Coronary artery (tissue), 2 donors: ENCODE results near the gene CTPS1.

ENCODE experiments used
- DNase-seq: peaks from one replicate; pipeline ENCODE4 v3.0.0-alpha.2; 2017; ENCODE audit warnings: low spot score
- H3K27ac ChIP-seq, 2 donors: fragments of 200-600 bp; sonication (generic); one replicate each; pipeline ENCODE4 v1.5.1; 2016 to 2019
- H3K4me3 ChIP-seq: fragments of 200-600 bp; sonication (generic); 2 replicates; pipeline ENCODE4 v1.5.1; 2016; ENCODE audit warnings: mild to moderate bottlenecking, moderate library complexity
- CTCF ChIP-seq: fragments of 200-600 bp; sonication (generic); IDR thresholded peaks from one replicate; pipeline ENCODE4 v1.5.1; 2019; ENCODE audit warnings: antibody characterized with exemption

The CTPS1 gene

GRCh38 chr1:41006942-41007865, 27.7 kb downstream of the CTPS1 start:
- Histone ChIP-seq H3K4me3 (no peak overlapping the region), H3K27ac (peak overlapping the region in 1 of 2 donors; percentile 6)
- TF ChIP-seq CTCF: no peak
- no peak for DNase-seq

GRCh38 chr1:41009466-41009865, 30.0 kb downstream of the CTPS1 start:
- Histone ChIP-seq H3K4me3 (no peak overlapping the region), H3K27ac (no peak overlapping the region)
- no peak for DNase-seq
- no peak for TF ChIP-seq CTCF

- no peak overlapping the region for H3K4me3 ChIP-seq
- no peak for TF ChIP-seq CTCF
- H3K27ac ChIP-seq: no peak overlapping the region
- DNase-seq: no peak
These were observed 30.8 kb downstream of the CTPS1 start for GRCh38 chr1:41010345-41010744.

- no peak for DNase-seq
- TF ChIP-seq CTCF: no peak
- Histone ChIP-seq H3K27ac (no peak overlapping the region), H3K4me3 (no peak overlapping the region)
These were observed 33.5 kb downstream of the CTPS1 start for GRCh38 chr1:41013024-41013423.

- peak overlapping the region; percentile 22 to 53 for H3K27ac ChIP-seq
- no peak for DNase-seq
- no peak overlapping the region for H3K4me3 ChIP-seq
- TF ChIP-seq CTCF: no peak
These were observed 34.3 kb downstream of the CTPS1 start for GRCh38 chr1:41013796-41014195.

- Histone ChIP-seq H3K4me3 (no peak overlapping the region), H3K27ac (peak overlapping the region in 1 of 2 donors; percentile 53)
- no peak for TF ChIP-seq CTCF
- no peak for DNase-seq
These were observed 35.4 kb downstream of the CTPS1 start for GRCh38 chr1:41014871-41015270.

GRCh38 chr1:41015281-41015896, 35.9 kb downstream of the CTPS1 start:
- DNase-seq: no peak
- no peak overlapping the region for H3K4me3 ChIP-seq
- no peak for TF ChIP-seq CTCF
- H3K27ac ChIP-seq: no peak overlapping the region
